Stimulated activated naive CD8-positive, alpha-beta T cell treated with anti-CD3 and anti-CD28 coated beads, Interleukin-15, Interleukin-2, amounts not matched to agents 100 U/mL and 50 U/mL, for 24 hours (primary cell): Measurements from ENCODE around the gene CCND2.
"Not testable (repeated sequence)": the region's sequence is repeated elsewhere in the genome, so short reads cannot be mapped to it uniquely, and the experiment has no call there.

Experiments used
- ATAC-seq: fragments of 150-1000 bp; cut with Tn5 transposase; one replicate; pipeline ENCODE4 v1.10.0; 2021
- DNase-seq: peaks from one replicate; pipeline ENCODE4 v3.0.0; 2021

The CCND2 gene

GRCh38 chr12:4273652-4274395, at the start of gene CCND2:
Gene CCND2, plus strand, starts transcription at chr12:4273762. Its CDS starts 279 bp downstream, at chr12:4274041.
- DNase-seq (peak; percentile 85), ATAC-seq (peak; percentile 31)

GRCh38 chr12:4224206-4224889, 49.2 kb upstream of the CCND2 start:
- no peak for ATAC-seq
- no peak for DNase-seq

GRCh38 chr12:4225571-4225970, 48.0 kb upstream of the CCND2 start:
- ATAC-seq (no peak), DNase-seq (no peak)

GRCh38 chr12:4227046-4227445, 46.5 kb upstream of the CCND2 start:
- ATAC-seq (no peak), DNase-seq (no peak)

GRCh38 chr12:4228122-4228580, 45.4 kb upstream of the CCND2 start:
- no peak for DNase-seq
- no peak for ATAC-seq

- ATAC-seq (no peak), DNase-seq (no peak)
These were observed 43.0 kb upstream of the CCND2 start for GRCh38 chr12:4230526-4230925.

GRCh38 chr12:4238577-4238976, 35.0 kb upstream of the CCND2 start:
- ATAC-seq: no peak
- DNase-seq: no peak

GRCh38 chr12:4239746-4240145, 33.8 kb upstream of the CCND2 start:
- ATAC-seq (no peak), DNase-seq (no peak)

GRCh38 chr12:4240161-4240783, 33.3 kb upstream of the CCND2 start:
- DNase-seq (no peak), ATAC-seq (no peak)

- no peak for DNase-seq
- no peak for ATAC-seq
These were observed 32.6 kb upstream of the CCND2 start for GRCh38 chr12:4240981-4241380.

GRCh38 chr12:4241592-4241991, 32.0 kb upstream of the CCND2 start:
- ATAC-seq (peak; percentile 61), DNase-seq (no peak)

GRCh38 chr12:4242595-4242994, 31.0 kb upstream of the CCND2 start:
- DNase-seq (no peak), ATAC-seq (no peak)

GRCh38 chr12:4243091-4243490, 30.5 kb upstream of the CCND2 start:
- no peak for ATAC-seq
- no peak for DNase-seq

- DNase-seq, ATAC-seq: not testable (repeated sequence)
These were observed 30.0 kb upstream of the CCND2 start for GRCh38 chr12:4243491-4244100.

- no peak for DNase-seq
- no peak for ATAC-seq
These were observed 28.7 kb upstream of the CCND2 start for GRCh38 chr12:4244868-4245267.

- no peak for ATAC-seq
- DNase-seq: no peak
These were observed 28.1 kb upstream of the CCND2 start for GRCh38 chr12:4245446-4245845.

GRCh38 chr12:4246116-4246515, 27.4 kb upstream of the CCND2 start:
- no peak for ATAC-seq
- DNase-seq: no peak

GRCh38 chr12:4250691-4251090, 22.9 kb upstream of the CCND2 start:
- DNase-seq: peak; percentile 35
- ATAC-seq: peak; percentile 60

GRCh38 chr12:4251216-4251891, 22.2 kb upstream of the CCND2 start:
- ATAC-seq (peak; percentile 91), DNase-seq (no peak)

- DNase-seq (no peak), ATAC-seq (no peak)
These were observed 21.6 kb upstream of the CCND2 start for GRCh38 chr12:4251967-4252366.

GRCh38 chr12:4252601-4253000, 21.0 kb upstream of the CCND2 start:
- no peak for DNase-seq
- no peak for ATAC-seq
